Myocyte (in vitro differentiated cells): ENCODE results near the gene PDE11A. TPM values are rescaled to one million over a fixed set of nuclear protein-coding genes. Genes with fewer than 3 reads are reported as not detected.

Experiments used
- DNase-seq: peaks from one replicate; pipeline ENCODE4 v3.0.0-alpha.2; 2012; ENCODE audit warnings: low read depth
- total RNA-seq: library from RNA; depleted of rRNA; stranded (reverse); fragments of >200 nt; gene quantifications from 2 replicates; pipeline ENCODE4 v1.2.3, GENCODE V29; 2014

The PDE11A gene
- total RNA-seq, 1 donor from 2014 or later: 1.2 TPM

- DNase-seq: peak; percentile 66
Measured at GRCh38 chr2:177604271-177605065, 468.1 kb downstream of the PDE11A start.

- DNase-seq: no peak
Measured at GRCh38 chr2:177603768-177604167, 468.8 kb downstream of the PDE11A start.

- DNase-seq: no peak
Measured at GRCh38 chr2:177603181-177603580, 469.4 kb downstream of the PDE11A start.

- DNase-seq: no peak
Measured at GRCh38 chr2:177602611-177603164, 469.9 kb downstream of the PDE11A start.

GRCh38 chr2:177600917-177601316 lies 471.7 kb downstream of the PDE11A start:
- no peak for DNase-seq

GRCh38 chr2:177599956-177600355 lies 472.6 kb downstream of the PDE11A start:
- DNase-seq: no peak

GRCh38 chr2:177599139-177599688 lies 473.4 kb downstream of the PDE11A start:
- no peak for DNase-seq

GRCh38 chr2:177598326-177599138 lies 474.0 kb downstream of the PDE11A start:
- DNase-seq: peak; percentile 79

GRCh38 chr2:177597759-177598158 lies 474.8 kb downstream of the PDE11A start:
- no peak for DNase-seq

- DNase-seq: no peak
Measured at GRCh38 chr2:177596866-177597265, 475.7 kb downstream of the PDE11A start.

GRCh38 chr2:177595126-177595845 lies 477.3 kb downstream of the PDE11A start:
- DNase-seq: no peak

GRCh38 chr2:177593402-177593801 lies 479.2 kb downstream of the PDE11A start:
- DNase-seq: no peak

- DNase-seq: no peak
Measured at GRCh38 chr2:177592945-177593344, 479.6 kb downstream of the PDE11A start.

GRCh38 chr2:177592397-177592796 lies 480.2 kb downstream of the PDE11A start:
- DNase-seq: no peak

GRCh38 chr2:177589186-177589585 lies 483.4 kb downstream of the PDE11A start:
- no peak for DNase-seq

- no peak for DNase-seq
Measured at GRCh38 chr2:177588671-177589070, 483.9 kb downstream of the PDE11A start.

- DNase-seq: no peak
Measured at GRCh38 chr2:177587371-177587770, 485.2 kb downstream of the PDE11A start.

GRCh38 chr2:177586154-177586553 lies 486.4 kb downstream of the PDE11A start:
- DNase-seq: no peak

GRCh38 chr2:177585234-177585863 lies 487.2 kb downstream of the PDE11A start:
- DNase-seq: peak; percentile 61

- DNase-seq: no peak
Measured at GRCh38 chr2:177584030-177584692, 488.4 kb downstream of the PDE11A start.
